ENCODE results near the gene FAM170B. TPM values are rescaled to one million over a fixed set of nuclear protein-coding genes. Genes with fewer than 3 reads are reported as not detected.

FAM170B gene
- total RNA-seq, 1 donor from 2014 or later = not detected

- Histone ChIP-seq H3K4me2 (no peak overlapping the region), H3K36me3 (no peaks in the 10 kb centered on the region), H2AFZ (replicated peaks) (no peak overlapping the region), H3K4me3 (no peak overlapping the region), H3K79me2 (ENCODE audit: low read depth) (no peaks in the 10 kb centered on the region), H3K4me1 (peaks cover 17% of the 10 kb centered on the region), H3F3A (ENCODE audit: low read depth) (peaks cover 15% of the 10 kb centered on the region), H3K27ac (no peak overlapping the region), H3K9me3 (ENCODE audit: low read depth) (no peaks in the 10 kb centered on the region), H4K20me1 (ENCODE audit: low read depth) (no peaks in the 10 kb centered on the region), H3K27me3 (peaks cover 5% of the 10 kb centered on the region), H3K9ac (no peak overlapping the region)
- Mint-ChIP-seq H3K9me3 (peaks cover 2% of the 10 kb centered on the region), H3K4me1 (peaks cover 20% of the 10 kb centered on the region), H3K27ac (no peak overlapping the region), H3K4me3 (no peak overlapping the region), H3K27me3 (ENCODE audit: insufficient read depth, low read depth) (peaks cover 6% of the 10 kb centered on the region), H3K36me3 (no peaks in the 10 kb centered on the region)
- DNase-seq (ENCODE audit: low spot score) = no peak
- TF ChIP-seq CTCF (IDR thresholded peaks at IDR 0.05) (no peak), EZH2phosphoT487 (IDR thresholded peaks at IDR 0.05) (no peak), EZH2 (IDR thresholded peaks at IDR 0.05) (no peak)
Observed at GRCh38 chr10:49120911-49121310, 12.9 kb downstream of the FAM170B start.

- no peaks in the 10 kb centered on the region for H3K36me3 ChIP-seq
- H3K4me3 ChIP-seq = no peak overlapping the region
- no peak overlapping the region for H3K9ac ChIP-seq
- DNase-seq (ENCODE audit: low spot score) = no peak
- H3K27ac Mint-ChIP-seq = no peak overlapping the region
- H3K9me3 ChIP-seq (ENCODE audit: low read depth) = no peaks in the 10 kb centered on the region
- H3K27me3 Mint-ChIP-seq (ENCODE audit: insufficient read depth, low read depth) = peaks cover 8% of the 10 kb centered on the region
- no peaks in the 10 kb centered on the region for H4K20me1 ChIP-seq (ENCODE audit: low read depth)
- H3K4me1 Mint-ChIP-seq = peaks cover 20% of the 10 kb centered on the region
- H3K4me2 ChIP-seq = no peak overlapping the region
- no peaks in the 10 kb centered on the region for H3K79me2 ChIP-seq (ENCODE audit: low read depth)
- no peak overlapping the region for H2AFZ ChIP-seq (replicated peaks)
- no peaks in the 10 kb centered on the region for H3K36me3 Mint-ChIP-seq
- no peak overlapping the region for H3K4me3 Mint-ChIP-seq
- H3K27me3 ChIP-seq = peaks cover 11% of the 10 kb centered on the region
- peaks cover 19% of the 10 kb centered on the region for H3K4me1 ChIP-seq
- TF ChIP-seq EZH2phosphoT487 (IDR thresholded peaks at IDR 0.05) = no peak
- no peak for TF ChIP-seq EZH2 (IDR thresholded peaks at IDR 0.05)
- no peak for TF ChIP-seq CTCF (IDR thresholded peaks at IDR 0.05)
- H3F3A ChIP-seq (ENCODE audit: low read depth) = peaks cover 21% of the 10 kb centered on the region
- no peak overlapping the region for H3K27ac ChIP-seq
- no peaks in the 10 kb centered on the region for H3K9me3 Mint-ChIP-seq
Observed at GRCh38 chr10:49119746-49120145, 14.1 kb downstream of the FAM170B start.

GRCh38 chr10:49118430-49119074 is 15.3 kb downstream of the FAM170B start:
- Histone ChIP-seq H4K20me1 (ENCODE audit: low read depth) (no peaks in the 10 kb centered on the region), H3K27me3 (peaks cover 23% of the 10 kb centered on the region), H3K4me1 (peaks cover 22% of the 10 kb centered on the region), H3K27ac (no peak overlapping the region), H3K9me3 (ENCODE audit: low read depth) (no peaks in the 10 kb centered on the region), H3K4me2 (peak overlapping the region; percentile 51), H3F3A (ENCODE audit: low read depth) (peaks cover 30% of the 10 kb centered on the region), H3K79me2 (ENCODE audit: low read depth) (no peaks in the 10 kb centered on the region), H3K36me3 (no peaks in the 10 kb centered on the region), H3K9ac (no peak overlapping the region), H2AFZ (replicated peaks) (peak overlapping the region; percentile 58), H3K4me3 (no peak overlapping the region)
- Mint-ChIP-seq H3K36me3 (no peaks in the 10 kb centered on the region), H3K27ac (peak overlapping the region; percentile 61), H3K27me3 (ENCODE audit: insufficient read depth, low read depth) (peaks cover 10% of the 10 kb centered on the region), H3K9me3 (no peaks in the 10 kb centered on the region), H3K4me1 (peaks cover 20% of the 10 kb centered on the region), H3K4me3 (no peak overlapping the region)
- DNase-seq (ENCODE audit: low spot score) = peak; percentile 53
- TF ChIP-seq EZH2phosphoT487 (IDR thresholded peaks at IDR 0.05) = no peak

- Mint-ChIP-seq H3K4me3 (no peak overlapping the region), H3K36me3 (no peaks in the 10 kb centered on the region), H3K27ac (no peak overlapping the region), H3K27me3 (ENCODE audit: insufficient read depth, low read depth) (peaks cover 11% of the 10 kb centered on the region), H3K9me3 (no peaks in the 10 kb centered on the region), H3K4me1 (peaks cover 20% of the 10 kb centered on the region)
- no peak overlapping the region for H3K9ac ChIP-seq
- peaks cover 30% of the 10 kb centered on the region for H3F3A ChIP-seq (ENCODE audit: low read depth)
- H3K27ac ChIP-seq = no peak overlapping the region
- no peak overlapping the region for H2AFZ ChIP-seq (replicated peaks)
- no peak overlapping the region for H3K4me3 ChIP-seq
- H3K27me3 ChIP-seq = peaks cover 25% of the 10 kb centered on the region
- H3K79me2 ChIP-seq (ENCODE audit: low read depth) = no peaks in the 10 kb centered on the region
- no peak for DNase-seq (ENCODE audit: low spot score)
- no peak overlapping the region for H3K4me2 ChIP-seq
- TF ChIP-seq CTCF (IDR thresholded peaks at IDR 0.05) (no peak), EZH2 (IDR thresholded peaks at IDR 0.05) (no peak), EZH2phosphoT487 (IDR thresholded peaks at IDR 0.05) (no peak)
- no peaks in the 10 kb centered on the region for H3K36me3 ChIP-seq
- peaks cover 22% of the 10 kb centered on the region for H3K4me1 ChIP-seq
- no peaks in the 10 kb centered on the region for H4K20me1 ChIP-seq (ENCODE audit: low read depth)
- H3K9me3 ChIP-seq (ENCODE audit: low read depth) = no peaks in the 10 kb centered on the region
Observed at GRCh38 chr10:49117376-49118070, 16.3 kb downstream of the FAM170B start.

Data from neural progenitor cell (in vitro differentiated cells).